ENCODE results near the gene MORN4.

GRCh38 chr10:97567891-97568290 lies 65.4 kb downstream of the MORN4 start:
- TF ChIP-seq CTCF (IDR thresholded peaks at IDR 0.05): no peak
- no peak for TF ChIP-seq POLR2A (IDR thresholded peaks at IDR 0.05)
